K562 (cell line): Measurements from ENCODE around the gene KCND3. TPM values are rescaled to one million over a fixed set of nuclear protein-coding genes. Genes with fewer than 3 reads are reported as not detected.

Experiments used
- FUS ChIP-seq: fragments of 200-400 bp; formaldehyde crosslinking; optimal IDR thresholded peaks from 2 replicates; pipeline ENCODE3; 2017; ENCODE audit warnings: low read depth, low read length
- HEY1 ChIP-seq: fragments of 250-450 bp; sonication (Bioruptor Pico); IDR thresholded peaks from 2 replicates; pipeline ENCODE4 v1.5.0; 2020; ENCODE audit warnings: mild to moderate bottlenecking, moderate library complexity, borderline replicate concordance
- MGA ChIP-seq: fragments of 450-650 bp; IDR thresholded peaks from 2 replicates; pipeline ENCODE4 v1.6.1; 2016; ENCODE audit warnings: mild to moderate bottlenecking, moderate library complexity
- NONO ChIP-seq, 2 experiments: fragments of 200-400 bp in 1 of 2; fragments of 450-650 bp in 1 of 2; formaldehyde crosslinking in 1 of 2; IDR thresholded peaks; 2 replicates each; pipeline ENCODE4 v1.6.1; 2017; ENCODE audit warnings: low read depth in 2 of 2, mild to moderate bottlenecking in 2 of 2, moderate library complexity in 2 of 2, low read length in 1 of 2
- TAF9B ChIP-seq: fragments of 450-650 bp; IDR thresholded peaks from 2 replicates; pipeline ENCODE4 v1.6.1; 2018; ENCODE audit warnings: mild to moderate bottlenecking; ENCODE audit not compliant: partially characterized antibody
- polyA plus RNA-seq, 8 experiments: library from polyadenylated mRNA; depleted of rRNA in 4 of 8; stranded (reverse) in 5 of 8; unstranded in 3 of 8; fragments of >200 nt; fragmentation: Nextera tagmentation in 2 of 8; fragmentation: Illumina TruSeq in 1 of 8; extraction: Ambion mirVana in 2 of 8; extraction: Trizol in 1 of 8; gene quantifications; 2 replicates each; pipeline versions ENCODE4 v1.2.1 to v1.2.3, GENCODE V29; 2011 to 2014; ENCODE audit warnings: inconsistent platforms in 1 of 8, missing spikeins in 1 of 8
- total RNA-seq, 7 experiments: library from RNA; depleted of rRNA in 6 of 7; stranded (reverse); fragments of >200 nt in 6 of 7; fragmentation: Illumina TruSeq in 2 of 7; extraction: Trizol in 2 of 7; gene quantifications; 2 replicates each; pipeline versions ENCODE4 v1.2.1 to v1.2.3, GENCODE V29; 2011 to 2021; ENCODE audit warnings: low replicate concordance in 1 of 7

Gene KCND3
- total and polyA plus RNA-seq, 9 of the 15 experiments (the other 6 are each of a cell fraction or from before 2014, with no cell fraction given): not detected

GRCh38 chr1:111756124-111756513 is 233.3 kb downstream of the KCND3 start (continued):
- TF ChIP-seq MGA (peak; percentile 46; the same call in 1 of the 2 replicates), TAF9B (peak; percentile 45), NONO (IDR thresholded peaks at IDR 0.05; ENCODE audit: low read depth in 2 of 2, low read length in 1 of 2) (0 out of 4 replicates have a peak, but pooled peaks of 1 of the 2 experiments have one; percentile 41), HEY1 (CRISPR knock-in tag) (no peak), FUS (peak; percentile 19)
